ENCODE measurements around the gene MYOCOS.
"Not testable (repeated sequence)": the region's sequence is repeated elsewhere in the genome, so short reads cannot be mapped to it uniquely, and the experiment has no call there.

MYOCOS gene, protein sequence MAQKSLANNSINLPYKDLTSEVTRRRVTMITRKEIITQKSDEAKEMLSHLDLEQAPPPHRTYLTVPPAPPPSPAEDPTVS

DNA sequence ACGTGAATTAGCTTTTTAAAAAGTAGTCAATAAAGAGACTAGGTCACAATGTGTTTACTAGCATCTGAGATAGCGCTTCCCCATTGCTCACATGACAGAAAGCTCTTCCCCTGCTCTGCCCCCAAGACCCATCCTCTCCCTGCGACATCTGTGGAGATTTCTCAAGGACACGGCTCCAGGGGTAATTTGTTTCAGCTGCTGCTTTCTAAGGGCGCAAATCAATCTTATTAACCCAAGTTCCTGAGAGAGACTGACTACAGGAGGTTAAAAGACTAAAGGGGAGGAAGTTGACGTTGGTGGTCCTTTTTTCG is at the start of gene MYOCOS:
TSS of gene MYOCOS (plus strand) at position 92 of the 311 bp plus-strand sequence. CDS start 1,641 bp downstream, outside the sequence.
- in situ Hi-C loops (cut with MboI; ENCODE audit: low sequenced_read_pairs): no loop called here

DNA sequence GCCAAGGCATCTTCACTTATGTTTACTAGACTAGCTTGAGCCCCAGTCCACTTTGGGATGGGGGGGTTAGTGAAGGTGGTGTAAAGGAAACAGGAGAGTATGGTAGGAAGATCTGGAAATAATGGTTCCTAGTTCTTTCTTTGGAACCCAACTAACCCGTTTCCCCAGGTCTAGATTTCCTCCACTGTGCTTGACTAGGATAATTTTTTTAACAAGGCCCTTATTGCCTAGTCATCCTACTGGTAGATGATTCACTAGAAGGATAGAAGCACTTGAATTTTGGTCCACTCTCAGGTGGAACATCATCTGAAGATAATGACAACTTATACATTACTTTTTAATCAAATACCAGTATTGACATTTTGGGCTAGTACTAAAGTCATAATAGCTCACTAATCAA is 45.9 kb upstream of the MYOCOS start:
- in situ Hi-C loops (cut with MboI; ENCODE audit: low sequenced_read_pairs): no loop called here

DNA sequence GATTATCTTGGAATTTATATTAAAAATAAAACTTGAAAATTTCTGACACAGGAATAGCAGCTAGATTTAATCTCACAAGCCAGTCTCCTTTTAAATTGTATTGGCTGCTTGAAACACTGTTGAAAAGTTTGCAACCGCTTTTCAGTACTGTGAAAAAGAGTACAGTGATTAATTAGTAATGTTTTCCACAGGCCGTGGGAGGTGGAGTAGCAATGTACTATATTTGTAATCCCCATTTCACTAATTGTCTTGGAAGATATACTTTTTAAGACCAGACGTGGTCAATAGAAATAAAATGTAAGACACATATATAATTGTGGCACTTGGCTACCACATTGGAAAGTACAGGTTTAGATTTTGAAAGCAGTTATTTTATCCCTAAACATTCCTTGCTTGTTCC is 40.8 kb upstream of the MYOCOS start:
- in situ Hi-C loops (cut with MboI; ENCODE audit: low sequenced_read_pairs): no loop called here

DNA sequence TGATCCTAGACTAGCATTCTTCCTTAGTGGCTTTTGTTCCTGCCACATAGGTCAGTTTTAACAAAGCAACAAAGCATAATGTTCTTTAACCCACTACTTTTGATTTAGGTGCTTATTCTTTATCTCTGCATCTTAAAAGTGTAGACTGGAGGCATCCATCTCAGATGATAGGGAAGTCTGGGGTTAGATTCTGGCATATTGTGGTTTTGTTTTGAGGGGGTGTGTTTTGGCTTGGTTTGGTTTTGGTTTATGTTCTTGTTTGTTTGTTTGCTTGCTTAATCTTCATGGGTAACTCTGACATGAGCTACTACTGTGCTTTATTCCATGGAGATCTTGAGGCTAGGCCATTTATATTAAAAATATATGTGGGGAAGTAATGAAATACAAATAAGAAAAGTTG is 40.3 kb upstream of the MYOCOS start:
- in situ Hi-C loops (cut with MboI; ENCODE audit: low sequenced_read_pairs): no loop called here

DNA sequence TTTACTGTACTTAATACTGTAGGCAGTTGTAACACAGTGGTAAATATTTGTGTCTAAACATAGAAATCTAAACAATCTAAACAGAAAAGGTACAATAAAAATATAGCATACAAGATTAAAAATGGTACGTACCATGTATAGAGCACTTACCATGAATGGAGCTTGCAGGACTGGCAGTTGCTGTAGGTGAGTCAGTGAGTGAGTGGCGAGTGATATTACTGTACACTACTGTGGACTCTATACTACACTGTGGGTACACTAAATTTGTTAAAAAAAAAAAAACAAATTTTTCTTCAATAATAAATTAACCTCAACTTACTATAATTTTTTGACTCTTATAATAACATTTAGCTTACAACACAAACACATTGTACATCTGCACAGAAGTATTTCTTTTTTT is 39.5 kb upstream of the MYOCOS start:
- in situ Hi-C loops (cut with MboI; ENCODE audit: low sequenced_read_pairs): no loop called here

DNA sequence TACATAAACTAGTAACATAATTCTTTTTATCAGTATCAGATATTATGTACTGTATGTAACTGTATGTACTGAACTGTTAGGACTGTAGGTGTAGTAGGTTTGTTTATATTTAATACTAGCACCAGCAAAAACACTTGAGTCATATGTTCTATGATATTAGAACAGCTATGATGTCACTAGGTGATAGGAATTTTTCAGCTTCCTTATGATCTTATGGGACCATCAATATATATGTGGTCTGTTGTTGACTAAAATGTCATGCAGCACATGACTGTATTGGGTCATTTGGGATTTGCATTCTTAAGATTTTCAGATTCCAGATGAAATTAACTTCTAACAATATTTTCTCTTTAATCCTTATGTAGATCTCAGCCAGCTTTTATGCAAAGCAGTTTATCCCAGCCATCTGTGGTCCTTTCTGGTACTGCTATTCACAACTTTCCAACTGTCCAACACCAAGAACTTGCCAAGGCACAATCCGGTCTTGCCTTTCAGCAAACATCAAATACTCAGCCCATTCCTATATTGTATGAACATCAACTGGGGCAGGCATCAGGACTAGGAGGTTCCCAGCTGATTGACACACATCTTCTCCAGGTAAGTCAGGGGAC is 38.3 kb upstream of the MYOCOS start:
- in situ Hi-C loops (cut with MboI; ENCODE audit: low sequenced_read_pairs): no loop called here

DNA sequence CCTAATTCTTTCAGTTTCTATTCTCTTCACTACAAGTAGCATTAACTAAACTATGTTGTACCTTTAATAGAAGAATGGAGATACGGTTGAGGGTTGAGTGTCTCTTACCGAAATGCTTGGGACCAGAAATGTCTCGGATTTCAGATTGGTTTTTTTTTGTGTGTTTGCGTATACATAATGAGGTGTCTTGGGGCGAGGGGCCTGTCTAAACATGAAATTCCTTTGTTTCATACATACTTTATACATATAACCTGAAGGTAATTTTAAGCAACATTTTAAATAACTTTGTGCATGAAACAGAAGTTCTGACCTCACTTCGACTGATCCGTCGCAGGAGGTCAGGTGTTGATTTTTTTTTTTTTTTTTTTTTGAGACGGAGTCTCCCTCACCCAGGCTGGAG is 36.3 kb upstream of the MYOCOS start:
- in situ Hi-C loops (cut with MboI; ENCODE audit: low sequenced_read_pairs): no loop called here

DNA sequence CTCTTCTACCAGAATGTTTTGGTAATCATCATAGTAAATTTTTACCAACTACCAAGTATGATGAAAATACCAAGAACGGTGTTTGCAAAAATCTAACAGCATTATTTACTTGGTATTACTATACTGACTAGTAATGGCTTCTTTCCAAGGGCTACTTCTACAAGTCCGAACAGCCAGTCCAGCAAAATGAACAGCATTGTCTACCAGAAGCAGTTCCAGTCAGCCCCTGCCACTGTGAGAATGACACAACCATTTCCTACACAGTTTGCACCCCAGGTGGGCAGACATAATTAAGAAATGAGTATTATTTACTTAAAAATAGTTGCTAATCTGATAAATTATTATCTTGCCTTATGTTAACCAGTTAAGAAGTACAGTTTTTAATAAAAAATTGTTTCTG is 33.8 kb upstream of the MYOCOS start:
- in situ Hi-C loops (cut with MboI; ENCODE audit: low sequenced_read_pairs): no loop called here

DNA sequence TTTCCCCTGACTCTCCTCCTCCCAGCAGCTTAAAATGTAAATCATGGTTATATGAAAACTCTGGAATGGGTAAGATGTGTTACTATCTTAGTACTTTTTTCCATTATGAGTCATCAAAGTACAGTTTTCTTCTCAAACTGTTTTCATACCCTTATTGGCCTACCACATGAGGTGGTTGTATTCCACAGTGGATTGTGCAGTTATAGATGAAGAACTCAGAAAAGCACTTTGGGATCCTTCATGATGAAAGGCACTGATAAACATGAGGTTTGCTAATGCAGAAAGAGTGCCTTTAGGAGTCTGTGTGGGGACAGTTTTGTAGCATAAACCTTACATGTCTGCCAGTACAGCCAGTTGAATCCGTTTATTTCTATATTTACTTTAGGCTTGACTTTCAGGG is 32.0 kb upstream of the MYOCOS start:
- in situ Hi-C loops (cut with MboI; ENCODE audit: low sequenced_read_pairs): no loop called here

DNA sequence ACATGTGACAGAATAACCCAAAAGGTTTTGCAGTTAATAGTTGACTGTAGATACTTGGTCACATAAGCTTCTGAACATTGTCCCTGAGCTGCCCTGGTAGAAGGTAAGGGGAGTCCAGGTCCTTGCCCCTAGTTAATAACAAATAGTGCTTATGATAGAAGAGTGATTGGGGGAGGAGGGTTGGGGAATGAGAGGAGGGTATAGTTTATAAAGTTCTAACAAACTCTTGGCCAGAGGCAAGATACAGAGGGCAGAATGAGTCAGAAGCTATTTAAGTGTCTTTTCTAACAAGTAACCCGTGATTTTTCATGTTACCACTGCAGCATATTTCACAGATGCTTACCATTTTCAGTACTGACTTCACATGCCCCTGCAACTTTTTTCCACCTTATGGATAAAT is 26.7 kb upstream of the MYOCOS start:
- in situ Hi-C loops (cut with MboI; ENCODE audit: low sequenced_read_pairs): no loop called here

DNA sequence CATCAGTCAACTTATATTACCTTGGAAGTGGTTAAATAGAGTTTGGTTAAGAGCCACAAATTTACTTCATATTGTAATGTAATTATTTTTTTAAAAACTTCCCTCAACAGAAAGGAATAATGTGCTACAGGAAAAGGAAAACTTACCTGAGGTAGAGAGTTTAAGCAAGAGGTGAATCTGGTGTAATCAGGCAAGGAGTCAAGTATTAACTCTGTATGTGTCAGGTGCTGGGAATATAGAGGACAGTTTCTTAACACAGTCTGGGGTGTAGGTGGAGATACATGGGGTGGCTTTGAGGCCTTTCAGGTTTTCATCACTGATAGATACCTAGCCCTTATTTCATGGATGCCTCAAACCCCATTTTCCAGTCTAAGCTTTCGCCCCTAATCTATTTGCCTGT is 25.9 kb upstream of the MYOCOS start:
- in situ Hi-C loops (cut with MboI; ENCODE audit: low sequenced_read_pairs): no loop called here

DNA sequence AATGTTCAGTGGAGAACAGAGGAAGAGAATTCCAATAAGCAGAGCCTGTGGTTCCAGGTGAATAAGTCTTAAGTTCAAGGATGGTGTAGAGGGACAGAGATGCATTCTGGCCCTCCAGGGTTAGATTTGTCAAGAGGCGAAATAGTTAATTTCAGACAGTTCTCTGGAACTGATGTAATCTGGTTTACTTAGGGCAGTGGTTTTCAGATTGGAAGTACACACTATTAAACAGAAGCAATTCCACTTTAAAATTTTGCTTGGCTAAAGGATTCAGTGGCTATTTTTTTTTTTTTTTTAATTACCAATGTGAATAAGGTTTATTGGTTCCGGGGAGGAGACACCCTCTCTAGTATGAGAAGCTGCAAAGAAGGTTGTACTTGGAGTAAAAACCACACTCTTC is 25.3 kb upstream of the MYOCOS start:
- in situ Hi-C loops (cut with MboI; ENCODE audit: low sequenced_read_pairs): no loop called here

DNA sequence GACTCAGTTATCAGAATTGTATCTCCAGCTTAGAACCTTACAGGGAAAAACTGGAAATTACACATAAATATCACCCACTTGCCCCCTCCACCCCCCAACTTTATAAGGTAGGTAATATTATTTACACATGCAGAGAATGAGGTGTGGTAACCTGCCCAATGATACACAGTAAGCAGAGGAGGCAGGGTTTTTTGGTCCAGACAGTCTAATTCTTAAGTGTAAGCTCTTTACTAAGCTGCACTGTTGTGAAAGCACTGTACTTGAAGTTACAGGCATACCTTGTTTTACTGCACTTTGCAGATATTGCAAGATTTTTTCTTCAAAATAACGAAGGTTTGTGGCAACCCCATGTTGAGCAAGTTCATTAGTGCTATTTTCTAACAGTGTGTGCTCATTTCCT is 24.8 kb upstream of the MYOCOS start:
- in situ Hi-C loops (cut with MboI; ENCODE audit: low sequenced_read_pairs): no loop called here

DNA sequence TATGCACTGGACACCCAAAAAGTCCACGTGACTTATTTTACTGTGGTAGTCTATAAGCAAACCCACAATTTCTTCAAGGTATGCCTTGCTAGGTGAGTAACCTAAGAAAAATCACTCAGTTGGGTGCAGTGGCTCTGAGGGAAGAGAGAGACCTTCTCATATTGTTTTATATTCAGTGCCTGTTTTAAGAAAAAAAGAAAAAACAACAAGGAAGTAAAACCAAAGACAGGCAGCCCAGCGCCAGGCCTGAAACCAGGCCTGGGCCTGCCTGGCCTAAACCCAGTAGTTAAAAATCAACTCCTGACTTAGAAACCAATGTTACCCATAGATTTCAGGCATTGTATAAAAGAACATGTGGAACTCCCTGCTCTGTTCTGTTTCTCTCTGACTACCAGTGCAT is 21.7 kb upstream of the MYOCOS start:
- in situ Hi-C loops (cut with MboI; ENCODE audit: low sequenced_read_pairs): not testable (repeated sequence)

DNA sequence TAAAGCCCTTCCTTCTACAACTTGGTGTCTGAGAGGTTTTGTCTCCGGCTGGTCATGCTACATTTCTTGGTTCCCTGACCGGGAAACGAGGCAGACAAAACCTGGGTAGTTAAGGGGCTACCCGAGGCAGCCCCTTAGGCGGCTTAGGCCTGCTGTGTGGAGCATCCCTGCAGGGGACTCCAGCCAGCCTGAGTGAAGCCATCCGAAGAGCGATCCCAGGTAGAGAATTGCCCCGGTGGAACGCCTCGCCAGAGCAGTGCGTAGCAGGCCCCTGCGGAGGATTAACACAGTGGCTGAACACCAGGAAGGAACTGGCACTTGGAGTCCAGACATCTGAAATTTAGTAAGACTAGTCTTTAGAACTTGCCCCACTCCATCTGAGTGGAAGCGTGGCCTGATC is 21.2 kb upstream of the MYOCOS start:
- in situ Hi-C loops (cut with MboI; ENCODE audit: low sequenced_read_pairs): no loop called here

DNA sequence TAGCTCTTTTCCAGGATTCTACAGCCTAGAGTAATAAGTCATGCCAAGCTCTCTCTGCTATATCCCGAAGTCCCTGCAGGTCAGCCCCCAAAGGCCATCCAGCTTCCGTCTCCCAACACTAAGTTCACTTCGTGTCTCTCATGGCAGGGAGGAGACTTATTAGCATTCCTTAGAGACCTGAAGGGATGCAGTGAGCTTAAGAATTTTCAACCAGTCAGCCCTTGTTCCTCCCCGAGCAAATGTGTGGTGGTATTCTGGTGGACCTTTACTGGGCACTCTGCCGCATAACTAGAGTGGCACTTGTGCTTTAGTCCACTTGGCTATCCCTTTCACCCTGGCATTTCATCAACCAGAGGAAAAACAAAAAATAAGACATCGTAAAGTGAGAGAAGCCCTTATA is 19.0 kb upstream of the MYOCOS start:
- in situ Hi-C loops (cut with MboI; ENCODE audit: low sequenced_read_pairs): not testable (repeated sequence)

DNA sequence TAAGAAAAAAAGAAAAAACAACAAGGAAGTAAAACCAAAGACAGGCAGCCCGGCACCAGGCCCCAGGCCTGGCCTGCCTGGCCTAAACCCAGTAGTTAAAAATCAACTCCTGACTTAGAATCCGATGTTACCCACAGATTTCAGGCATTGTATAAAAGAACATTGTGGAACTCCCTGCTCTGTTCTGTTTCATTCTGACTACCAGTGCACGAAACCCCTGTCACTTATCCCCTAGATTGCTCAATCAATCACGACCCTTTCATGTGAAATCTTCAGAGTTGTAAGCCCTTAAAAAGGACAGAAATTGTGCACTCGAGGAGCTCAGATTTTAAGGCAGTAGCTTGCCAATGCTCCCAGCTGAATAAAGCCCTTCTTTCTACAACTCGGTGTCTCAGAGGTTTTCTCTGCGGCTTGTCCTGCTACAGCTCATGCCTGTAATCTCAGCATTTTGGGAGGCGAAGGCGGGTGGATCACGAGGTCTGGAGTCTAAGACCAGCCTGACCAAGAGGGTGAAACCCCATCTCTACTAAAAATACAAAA is 15.6 kb upstream of the MYOCOS start:
- in situ Hi-C loops (cut with MboI; ENCODE audit: low sequenced_read_pairs): no loop called here

DNA sequence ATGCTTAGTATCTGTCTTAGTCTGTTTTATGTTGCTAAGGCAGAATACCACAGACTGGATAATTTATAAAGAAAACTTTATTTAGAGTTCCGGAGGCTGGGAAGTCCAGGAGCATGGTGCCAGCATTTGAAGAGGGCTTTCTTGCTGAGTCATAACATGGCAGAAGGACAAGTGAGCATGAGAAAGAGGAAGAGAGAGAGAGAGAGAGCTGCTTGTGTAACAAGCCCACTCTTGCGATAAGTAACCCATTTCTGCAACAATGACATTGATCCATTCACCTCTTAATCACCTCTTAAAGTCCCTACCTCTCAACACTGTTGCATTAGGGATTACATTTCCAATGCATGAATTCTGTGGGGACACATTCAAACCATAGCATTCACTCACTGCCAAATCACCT is 11.7 kb upstream of the MYOCOS start:
- in situ Hi-C loops (cut with MboI; ENCODE audit: low sequenced_read_pairs): no loop called here

DNA sequence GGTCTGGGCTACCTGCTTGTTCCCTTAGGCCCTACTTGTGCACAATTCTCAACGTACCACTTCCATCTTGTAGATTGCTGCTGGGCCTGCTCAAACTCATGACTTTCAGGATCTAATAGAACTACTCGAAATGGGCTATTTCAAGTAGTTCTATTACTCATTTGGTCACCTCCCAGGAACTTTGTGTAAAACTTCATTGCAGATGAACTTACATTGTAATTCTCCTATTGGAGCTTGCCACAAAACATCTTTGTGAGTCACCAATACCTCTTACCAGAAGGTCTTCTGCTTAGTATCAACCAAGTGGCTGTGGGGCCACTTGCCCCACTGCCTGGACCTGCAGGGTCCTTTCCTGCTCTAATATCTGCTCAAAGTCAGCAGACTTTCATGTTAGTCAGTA is 10.7 kb upstream of the MYOCOS start:
- in situ Hi-C loops (cut with MboI; ENCODE audit: low sequenced_read_pairs): no loop called here

DNA sequence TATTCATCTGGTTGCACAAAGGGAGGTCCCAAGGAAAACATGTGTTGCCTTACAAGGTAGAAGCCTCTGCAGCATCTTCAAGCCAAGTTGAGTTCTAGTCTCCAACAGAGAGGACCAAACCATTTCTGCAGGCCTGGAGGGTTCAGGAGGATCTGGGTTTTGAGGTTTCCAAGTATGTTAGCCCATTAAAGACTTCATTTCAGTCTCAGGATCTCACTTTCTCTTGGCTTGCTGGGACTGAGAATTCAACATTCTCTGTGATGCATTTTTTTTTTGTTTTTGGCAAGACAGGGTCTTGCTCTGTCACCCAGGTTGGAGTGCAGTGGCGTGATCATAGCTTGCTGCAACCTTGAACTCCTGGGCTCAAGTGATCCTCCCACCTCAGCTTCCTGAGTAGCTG is 8.8 kb upstream of the MYOCOS start:
- in situ Hi-C loops (cut with MboI; ENCODE audit: low sequenced_read_pairs): no loop called here

DNA sequence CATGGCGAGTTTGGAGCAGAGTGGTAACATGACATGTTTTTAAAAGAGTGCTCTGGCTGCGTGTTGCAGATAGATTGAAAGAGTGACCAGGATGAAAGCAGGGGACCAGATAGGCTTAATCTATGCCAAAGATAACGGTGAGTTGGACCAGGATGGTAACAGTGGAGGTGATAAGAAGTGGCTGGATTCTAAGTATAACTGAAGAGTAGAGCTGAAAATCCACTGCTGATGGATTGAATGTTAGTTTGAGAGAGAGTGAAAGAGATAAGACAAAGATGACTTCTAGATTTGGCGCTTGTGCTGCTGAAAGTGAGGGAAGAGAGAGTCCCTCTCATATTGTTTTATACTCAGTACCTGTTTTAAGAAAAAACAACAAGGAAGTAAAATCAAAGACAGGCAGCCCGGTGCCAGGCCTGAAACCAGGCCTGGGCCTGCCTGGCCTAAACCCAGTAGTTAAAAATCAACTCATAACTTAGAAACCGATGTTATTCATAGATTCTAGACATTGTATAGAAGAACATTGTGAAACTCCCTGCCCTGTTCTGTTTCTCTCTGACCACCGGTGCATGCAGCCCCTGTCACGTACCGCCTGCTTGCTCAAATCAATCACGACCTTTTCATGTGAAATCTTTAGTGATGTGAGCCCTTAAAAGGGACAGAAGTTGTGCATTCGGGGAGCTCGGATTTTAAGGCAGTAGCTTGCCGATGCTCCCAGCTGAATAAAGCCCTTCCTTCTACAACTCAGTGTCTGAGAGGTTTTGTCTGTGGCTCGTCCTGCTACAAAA is 6.7 kb upstream of the MYOCOS start:
- in situ Hi-C loops (cut with MboI; ENCODE audit: low sequenced_read_pairs): not testable (repeated sequence)

DNA sequence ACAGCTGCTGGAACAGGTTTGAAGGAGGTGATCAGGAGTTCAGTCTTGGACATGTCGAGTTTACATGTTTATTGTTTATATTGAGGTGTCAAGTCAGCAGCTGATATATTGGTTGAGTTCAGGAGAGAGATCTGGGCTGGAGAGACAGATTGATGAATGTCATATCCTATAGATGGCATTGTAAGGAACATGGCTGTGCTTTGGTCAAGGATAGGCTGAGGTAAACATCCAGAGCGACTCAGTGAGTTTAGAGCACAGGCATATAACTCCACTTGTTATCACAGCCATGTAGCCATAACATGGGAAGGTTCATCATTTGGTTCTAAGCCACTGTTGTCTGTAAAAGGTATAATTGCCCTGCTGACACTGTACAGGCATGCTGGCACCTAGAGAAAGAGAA is 5.5 kb upstream of the MYOCOS start:
- in situ Hi-C loops (cut with MboI; ENCODE audit: low sequenced_read_pairs): no loop called here

All from HL-60/S4 treated with retinoic acid at 250 ng/mL for 4 days and 3 days (cell line).